GM12878 (cell line): ENCODE results near the gene ME1. TPM values are rescaled to one million over a fixed set of nuclear protein-coding genes. Genes with fewer than 3 reads are reported as not detected.

ENCODE experiments used
- ATAC-seq: fragments of 200-7000 bp; cut with Tn5 transposase; 3 replicates; pipeline ENCODE4 v1.9.1; 2020; ENCODE audit warnings: mild to moderate bottlenecking, moderate library complexity
- BruUV-seq: library from RNA; stranded (reverse); fragments of 400-500 nt; replicated peaks from 2 replicates; lab custom pipeline; 2021; lab: Mats Ljungman, UMichigan
- CTCF ChIA-PET: fragments of 300-600 bp; sonication (Branson Sonifier 250); formaldehyde crosslinking; extraction: SDS; loops from one replicate; lab custom pipeline; 2021; ENCODE audit warnings: inconsistent platforms; lab: Yijun Ruan, JAX
- POLR2A ChIA-PET: fragments of 350-600 bp; formaldehyde crosslinking; extraction: SDS; loops from one replicate; lab custom pipeline; 2021; ENCODE audit warnings: inconsistent platforms; lab: Charles Lee
- RAD21 ChIA-PET: fragments of 300-600 bp; sonication (Branson Sonifier 250); formaldehyde crosslinking; loops from one replicate; lab custom pipeline; 2023; ENCODE audit warnings: antibody characterized with exemption; ENCODE audit not compliant: unreplicated experiment; lab: Charles Lee
- SMC1A ChIA-PET: fragments of 300-600 bp; sonication (Branson Sonifier 250); formaldehyde crosslinking; loops from one replicate; lab custom pipeline; 2023; ENCODE audit not compliant: unreplicated experiment, uncharacterized antibody; lab: Charles Lee
- DNase-seq: peaks from one replicate; pipeline ENCODE4 v3.0.0-alpha.2; 2011; ENCODE audit warnings: low read depth, low spot score
- FAIRE-seq: peaks from 3 replicates; lab custom pipeline; 2011; peaks lifted over from hg19 to GRCh38; lab: Jason Lieb, UNC
- H2AFZ ChIP-seq: 2 replicates; pipeline ENCODE4 v1.6.0; 2011; ENCODE audit warnings: low read depth, low read length, control low read depth; ENCODE audit not compliant: control insufficient read depth
- H3K27ac ChIP-seq: 2 replicates; pipeline ENCODE4 v1.5.1; 2011; ENCODE audit warnings: control low read depth; ENCODE audit not compliant: control insufficient read depth, insufficient read depth
- H3K27me3 ChIP-seq, 2 experiments: replicated peaks in 1 of 2; 2 replicates each; pipeline versions ENCODE4 v1.6.0 to v1.6.1; 2011; ENCODE audit warnings: low read length in 1 of 2; ENCODE audit not compliant: control insufficient read depth in 2 of 2, insufficient read depth in 2 of 2
- H3K36me3 ChIP-seq, 2 experiments: 2 replicates each; pipeline ENCODE4 v1.5.1; 2011; ENCODE audit warnings: low read length in 1 of 2; ENCODE audit not compliant: control insufficient read depth in 2 of 2, insufficient read depth in 2 of 2
- H3K4me1 ChIP-seq: 2 replicates; pipeline ENCODE4 v1.6.1; 2011; ENCODE audit warnings: mild to moderate bottlenecking, low read length, moderate library complexity, mixed read lengths; ENCODE audit not compliant: control insufficient read depth, insufficient read depth
- H3K4me2 ChIP-seq: 2 replicates; pipeline ENCODE4 v1.6.0; 2011; ENCODE audit warnings: control low read depth; ENCODE audit not compliant: control insufficient read depth, insufficient read depth
- H3K4me3 ChIP-seq: fragments of 200-600 bp; sonication (generic); 2 replicates; pipeline ENCODE4 v1.5.1; 2016
- H3K79me2 ChIP-seq: 2 replicates; pipeline ENCODE4 v1.6.0; 2011; ENCODE audit warnings: low read length; ENCODE audit not compliant: control insufficient read depth, insufficient read depth
- H3K9ac ChIP-seq: 2 replicates; pipeline ENCODE4 v1.8.0; 2011; ENCODE audit warnings: low read length, control low read depth, mixed read lengths; ENCODE audit not compliant: control insufficient read depth, insufficient read depth
- H3K9me3 ChIP-seq: replicated peaks from 3 replicates; pipeline ENCODE4 v1.5.1; 2011; ENCODE audit warnings: mild to moderate bottlenecking, low read length; ENCODE audit not compliant: control insufficient read depth, insufficient read depth
- H4K20me1 ChIP-seq: 2 replicates; pipeline ENCODE4 v1.6.0; 2011; ENCODE audit not compliant: control insufficient read depth, insufficient read depth
- ATF7 ChIP-seq: fragments of 450-650 bp; IDR thresholded peaks from 2 replicates; pipeline ENCODE4 v1.6.1; 2016; ENCODE audit warnings: low read depth, mild to moderate bottlenecking
- BACH1 ChIP-seq: fragments of 450-650 bp; IDR thresholded peaks from 2 replicates; pipeline ENCODE4 v1.6.1; 2017; ENCODE audit warnings: mild to moderate bottlenecking, borderline replicate concordance
- CBX3 ChIP-seq: fragments of 200-600 bp; sonication (generic); IDR thresholded peaks from 2 replicates; pipeline ENCODE4 v1.6.1; 2016; ENCODE audit warnings: low read depth, borderline replicate concordance
- CTCF ChIP-seq, 3 experiments: IDR thresholded peaks in 2 of 3; conservative IDR thresholded peaks in 1 of 3; 2 replicates each; pipeline ENCODE4 v1.5.1; 2011; ENCODE audit warnings: low read depth in 3 of 3, low read length in 3 of 3, mild to moderate bottlenecking in 3 of 3, control low read depth in 2 of 3, moderate library complexity in 2 of 3, inconsistent platforms in 1 of 3, mixed read lengths in 1 of 3; ENCODE audit not compliant: control insufficient read depth in 2 of 3, insufficient read depth in 1 of 3; ENCODE audit errors: extremely low read depth in 1 of 3
- HDGF ChIP-seq: fragments of 450-650 bp; IDR thresholded peaks from 2 replicates; pipeline ENCODE4 v1.6.1; 2016; ENCODE audit warnings: antibody characterized with exemption
- JUND ChIP-seq: IDR thresholded peaks from 2 replicates; pipeline ENCODE4 v1.6.1; 2012; ENCODE audit warnings: low read depth, mild to moderate bottlenecking, low read length, improper control_type of control experiment, moderate library complexity
- LARP7 ChIP-seq: fragments of 450-650 bp; IDR thresholded peaks from 2 replicates; pipeline ENCODE4 v1.6.1; 2017; ENCODE audit warnings: mild to moderate bottlenecking
- MAX ChIP-seq: IDR thresholded peaks from 2 replicates; pipeline ENCODE4 v1.6.1; 2012; ENCODE audit warnings: low read depth, low read length, improper control_type of control experiment
- PAX5 ChIP-seq: IDR thresholded peaks from 2 replicates; pipeline ENCODE4 v1.6.1; 2011; ENCODE audit warnings: low read depth, low read length, borderline replicate concordance
- POLR2AphosphoS2 ChIP-seq: IDR thresholded peaks from 2 replicates; pipeline ENCODE4 v1.6.1; 2011; ENCODE audit warnings: low read depth, mild to moderate bottlenecking, low read length, improper control_type of control experiment, moderate library complexity
- SMAD5 ChIP-seq: IDR thresholded peaks from 2 replicates; pipeline ENCODE4 v1.6.1; 2016; ENCODE audit warnings: antibody characterized with exemption, low read depth
- SPI1 ChIP-seq: IDR thresholded peaks from 2 replicates; pipeline ENCODE4 v1.6.1; 2011; ENCODE audit warnings: low read depth, mild to moderate bottlenecking, low read length, moderate library complexity, borderline replicate concordance; ENCODE audit not compliant: insufficient read depth
- SREBF1 ChIP-seq: IDR thresholded peaks from 2 replicates; pipeline ENCODE4 v1.6.1; 2012; ENCODE audit warnings: mild to moderate bottlenecking, low read length
- SREBF2 ChIP-seq: IDR thresholded peaks from 2 replicates; pipeline ENCODE4 v1.6.1; 2012; ENCODE audit warnings: mild to moderate bottlenecking, low read length
- TCF12 ChIP-seq: IDR thresholded peaks from 2 replicates; pipeline ENCODE4 v1.6.1; 2011; ENCODE audit warnings: low read depth, mild to moderate bottlenecking, low read length
- ZNF687 ChIP-seq: fragments of 450-650 bp; IDR thresholded peaks from 2 replicates; pipeline ENCODE4 v1.6.1; 2017; ENCODE audit warnings: mild to moderate bottlenecking, moderate library complexity
- WGBS: methylation state at CpG from one replicate; pipeline ENCODE4 v1.1.6; 2016; ENCODE audit warnings: low lambda C conversion rate; ENCODE audit not compliant: insufficient replicate concordance, insufficient coverage; ENCODE audit errors: missing lambda C conversion rate; 5-methylcytosine and 5-hydroxymethylcytosine counted together
- in situ Hi-C: fragments of 300-500 bp; cut with MboI; formaldehyde crosslinking; loops from 9 replicates; pipeline ENCODE4 v1.14.3; 2018; ENCODE audit warnings: mixed read lengths
- intact Hi-C: fragments of 100-400 bp; cut with micrococcal nuclease; formaldehyde crosslinking; loops from one replicate; pipeline ENCODE4 v1.14.2; 2022; ENCODE audit not compliant: unreplicated experiment
- polyA plus RNA-seq, 11 experiments: library from polyadenylated mRNA; depleted of rRNA in 4 of 11; unstranded in 6 of 11; stranded (reverse) in 5 of 11; fragments of >200 nt; fragmentation: Nextera tagmentation in 4 of 11; fragmentation: Illumina TruSeq in 1 of 11; extraction: Ambion mirVana in 4 of 11; extraction: Trizol in 1 of 11; gene quantifications; 1 replicate in 1 of 11; 2 replicates in 10 of 11; pipeline versions ENCODE4 v1.2.1 to v1.2.3, GENCODE V29; 2011 to 2016; ENCODE audit warnings: inconsistent platforms in 2 of 11, missing spikeins in 2 of 11, low read depth in 1 of 11
- total RNA-seq, 4 experiments: library from RNA; depleted of rRNA in 3 of 4; stranded (reverse); fragments of >200 nt in 3 of 4; fragmentation: Illumina TruSeq in 1 of 4; extraction: Trizol in 1 of 4; gene quantifications; 2 replicates each; pipeline versions ENCODE4 v1.2.1 to v1.2.3, GENCODE V29; 2013 to 2021

ME1 gene
- total and polyA plus RNA-seq, 10 of the 15 experiments (the other 5 are each of a cell fraction or from before 2014, with no cell fraction given): 3.6 to 11.8 (median 8.4) TPM

GRCh38 chr6:83192871-83193746 lies 237.7 kb downstream of the ME1 start, which contains the start of the genes PGM3 and RWDD2A:
Gene PGM3 (minus strand): TSS chr6:83193265. CDS start chr6:83191012, 2,253 bp downstream.
Gene RWDD2A (plus strand): TSS chr6:83193357. CDS start chr6:83194452, 1,095 bp downstream.
- peaks cover 0 to 5% of the 10 kb centered on the region in 2 experiments; a peak in 2 of 4 replicates for H3K36me3 ChIP-seq
- H3K79me2 ChIP-seq: peaks cover 28% of the 10 kb centered on the region
- H3K27me3 ChIP-seq: no peaks in the 10 kb centered on the region
- H4K20me1 ChIP-seq: no peaks in the 10 kb centered on the region
- H2AFZ ChIP-seq: peak within 1 kb of the TSS; percentile 97
- no TSS peak for BruUV-seq
- POLR2A ChIA-PET: interaction anchor here (1.0 to 1.2 kb wide), 2 partner anchors 123 to 126 kb away, joined by 3 read pairs; partner anchors contain the start of gene DOP1A
- ATAC-seq (peak; percentile 97), DNase-seq (peak; percentile 56), FAIRE-seq (peak; percentile 95)
- SMC1A ChIA-PET: interaction anchor here (4.4 to 12.1 kb wide), 2 partner anchors 23 to 124 kb away, joined by 12 to 108 read pairs; partner anchors contain the start of genes DOP1A and UBE3D
- H3K4me1 ChIP-seq: peaks cover 5% of the 10 kb centered on the region
- intact Hi-C loops (loop anchor here (5.0 to 10.0 kb wide), 3 partner anchors 106 to 948 kb away; partner anchors contain the start of genes DOP1A, IBTK and UBE3D), in situ Hi-C loops (no loop called here)
- H3K9me3 ChIP-seq: no peaks in the 10 kb centered on the region
- RAD21 ChIA-PET: interaction anchor here (11.8 kb wide), 1 partner anchor 127 kb away, joined by 93 read pairs; the partner anchor contains the start of genes DOP1A and UBE3D
- peak within 1 kb of the TSS; percentile 89 for H3K27ac ChIP-seq
- peak within 1 kb of the TSS; percentile 90 for H3K9ac ChIP-seq
- peak within 1 kb of the TSS; percentile 79 for H3K4me3 ChIP-seq
- peak within 1 kb of the TSS; percentile 98 for H3K4me2 ChIP-seq
- CTCF ChIA-PET: interaction anchor here (0.7 to 19.2 kb wide), 2 partner anchors 22 to 127 kb away, joined by 3 to 195 read pairs; partner anchors contain the start of genes DOP1A and UBE3D
- whole genome bisulfite sequencing: under 1% methylated on average over 87 of the region's 88 CpGs
- TF ChIP-seq ZNF687 (no peak; the same call in 1 of the 2 replicates), SREBF1 (no peak), TCF12 (peak; percentile 86; the same call in 1 of the 2 replicates), CBX3 (no peak), BACH1 (no peak; the same call in 1 of the 2 replicates), SREBF2 (no peak), POLR2AphosphoS2 (peak; percentile 78; the same call in 1 of the 2 replicates), MAX (peak; percentile 66), ATF7 (no peak), SPI1 (peak; percentile 52; the same call in 1 of the 2 replicates), PAX5 (peak; percentile 48), SMAD5 (no peak), CTCF (IDR thresholded peaks at IDR 0.05 in 2 of 3, conservative IDR thresholded peaks at IDR 0.05 in 1 of 3; ENCODE audit: control insufficient read depth in 2 of 3, extremely low read depth in 1 of 3, insufficient read depth in 1 of 3, low read depth in 3 of 3, low read length in 3 of 3) (no peak), LARP7 (peak; percentile 51), JUND (no peak), HDGF (peak; percentile 91)
